Measurements from ENCODE around the gene NR0B2. TPM values are rescaled to one million over a fixed set of nuclear protein-coding genes. Genes with fewer than 3 reads are reported as not detected.

NR0B2 gene
- total RNA-seq, 1 experiment from 2014 or later: not detected

DNA sequence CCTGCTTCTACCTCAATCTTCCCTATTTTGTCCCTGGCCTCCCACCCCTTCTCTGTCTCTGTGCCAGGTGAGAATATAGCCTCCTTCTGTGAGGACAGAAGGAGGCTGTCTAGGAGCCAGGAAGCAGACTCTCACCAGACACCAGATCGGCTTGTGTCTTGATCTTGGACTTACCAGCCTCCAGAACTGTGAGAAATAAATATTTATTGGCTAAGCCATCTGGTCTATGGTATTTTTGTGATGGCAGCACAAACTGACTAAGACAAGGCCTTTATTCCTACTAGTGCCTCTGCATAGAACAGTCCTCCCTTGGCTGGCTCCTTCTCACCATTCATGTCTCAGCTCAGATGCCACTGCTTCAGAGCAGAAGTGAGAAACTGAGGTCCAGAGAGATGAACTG is 25.5 kb downstream of the NR0B2 start:
- Histone ChIP-seq H3K4me2 (ENCODE audit: low read length) (no peak overlapping the region), H3K27ac (ENCODE audit: low read depth, low read length) (no peak overlapping the region), H3K4me3 (replicated peaks in 1 of 2; ENCODE audit: low read depth in 1 of 2, low read length in 2 of 2) (no peak overlapping the region), H3K4me1 (ENCODE audit: control insufficient read depth in 1 of 2, insufficient read depth in 2 of 2, low read length in 2 of 2) (peaks cover 4 to 19% of the 10 kb centered on the region in 2 experiments; a peak in 3 of 4 replicates), H3K79me2 (ENCODE audit: insufficient read depth, low read length) (peaks cover 43% of the 10 kb centered on the region), H3K9me2 (ENCODE audit: insufficient read depth) (no peaks in the 10 kb centered on the region), H3K36me3 (ENCODE audit: control insufficient read depth in 1 of 2, insufficient read depth in 2 of 2, low read length in 2 of 2) (peaks cover 34 to 52% of the 10 kb centered on the region in 2 experiments), H2AFZ (ENCODE audit: low read depth, low read length, poor library complexity, severe bottlenecking) (no peak overlapping the region), H3K27me3 (ENCODE audit: insufficient read depth, low read length) (no peaks in the 10 kb centered on the region), H3K9ac (ENCODE audit: low read length) (no peak overlapping the region), H3K9me3 (ENCODE audit: control insufficient read depth in 1 of 2, insufficient read depth in 1 of 2, low read depth in 1 of 2, low read length in 2 of 2) (no peaks in the 10 kb centered on the region), H4K20me1 (ENCODE audit: insufficient read depth) (peaks cover 2% of the 10 kb centered on the region; the same call in 1 of the 2 replicates)
- POLR2A ChIA-PET: interaction anchor here (1.5 kb wide), 1 partner anchor 12 kb away, joined by 6 read pairs; the partner anchor contains the start of gene GPATCH3
- TF ChIP-seq EZH2phosphoT487 (IDR thresholded peaks at IDR 0.05; ENCODE audit: borderline replicate concordance) (no peak), YY1 (IDR thresholded peaks at IDR 0.05; ENCODE audit: extremely low read depth, insufficient replicate concordance, low read depth, low read length) (no peak), SIN3A (IDR thresholded peaks at IDR 0.05; ENCODE audit: low read depth) (no peak), TCF7L2 (IDR thresholded peaks at IDR 0.05; ENCODE audit: borderline replicate concordance, extremely low read depth, insufficient read depth, insufficient read length) (no peak), SRF (IDR thresholded peaks at IDR 0.05; ENCODE audit: low read depth) (no peak), RAD21 (IDR thresholded peaks at IDR 0.05; ENCODE audit: low read depth) (no peak), EGR1 (IDR thresholded peaks at IDR 0.05; ENCODE audit: low read depth) (no peak), SP1 (IDR thresholded peaks at IDR 0.05; ENCODE audit: low read depth) (no peak), POLR2A (IDR thresholded peaks at IDR 0.05; ENCODE audit: borderline replicate concordance, extremely low read depth, insufficient read depth, insufficient read length) (no peak), POLR2AphosphoS5 (IDR thresholded peaks at IDR 0.05; ENCODE audit: low read depth, low read length) (no peak)
- TF ChIP-seq, protein P1, sequence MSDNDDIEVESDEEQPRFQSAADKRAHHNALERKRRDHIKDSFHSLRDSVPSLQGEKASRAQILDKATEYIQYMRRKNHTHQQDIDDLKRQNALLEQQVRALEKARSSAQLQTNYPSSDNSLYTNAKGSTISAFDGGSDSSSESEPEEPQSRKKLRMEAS (IDR thresholded peaks at IDR 0.05): no peak
- TF ChIP-seq, protein P2, sequence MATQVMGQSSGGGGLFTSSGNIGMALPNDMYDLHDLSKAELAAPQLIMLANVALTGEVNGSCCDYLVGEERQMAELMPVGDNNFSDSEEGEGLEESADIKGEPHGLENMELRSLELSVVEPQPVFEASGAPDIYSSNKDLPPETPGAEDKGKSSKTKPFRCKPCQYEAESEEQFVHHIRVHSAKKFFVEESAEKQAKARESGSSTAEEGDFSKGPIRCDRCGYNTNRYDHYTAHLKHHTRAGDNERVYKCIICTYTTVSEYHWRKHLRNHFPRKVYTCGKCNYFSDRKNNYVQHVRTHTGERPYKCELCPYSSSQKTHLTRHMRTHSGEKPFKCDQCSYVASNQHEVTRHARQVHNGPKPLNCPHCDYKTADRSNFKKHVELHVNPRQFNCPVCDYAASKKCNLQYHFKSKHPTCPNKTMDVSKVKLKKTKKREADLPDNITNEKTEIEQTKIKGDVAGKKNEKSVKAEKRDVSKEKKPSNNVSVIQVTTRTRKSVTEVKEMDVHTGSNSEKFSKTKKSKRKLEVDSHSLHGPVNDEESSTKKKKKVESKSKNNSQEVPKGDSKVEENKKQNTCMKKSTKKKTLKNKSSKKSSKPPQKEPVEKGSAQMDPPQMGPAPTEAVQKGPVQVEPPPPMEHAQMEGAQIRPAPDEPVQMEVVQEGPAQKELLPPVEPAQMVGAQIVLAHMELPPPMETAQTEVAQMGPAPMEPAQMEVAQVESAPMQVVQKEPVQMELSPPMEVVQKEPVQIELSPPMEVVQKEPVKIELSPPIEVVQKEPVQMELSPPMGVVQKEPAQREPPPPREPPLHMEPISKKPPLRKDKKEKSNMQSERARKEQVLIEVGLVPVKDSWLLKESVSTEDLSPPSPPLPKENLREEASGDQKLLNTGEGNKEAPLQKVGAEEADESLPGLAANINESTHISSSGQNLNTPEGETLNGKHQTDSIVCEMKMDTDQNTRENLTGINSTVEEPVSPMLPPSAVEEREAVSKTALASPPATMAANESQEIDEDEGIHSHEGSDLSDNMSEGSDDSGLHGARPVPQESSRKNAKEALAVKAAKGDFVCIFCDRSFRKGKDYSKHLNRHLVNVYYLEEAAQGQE (IDR thresholded peaks at IDR 0.05; ENCODE audit: low read depth): no peak
- no peak for ATAC-seq
- intact Hi-C loops (cut with micrococcal nuclease): no loop called here
- BruUV-seq (replicated peaks): no TSS peak
- no peak for DNase-seq (ENCODE audit: low read depth, low spot score)
- RAD21 ChIA-PET (ENCODE audit: low non-redundant PET in 1 of 2, low total read pairs in 2 of 2, uncharacterized antibody in 2 of 2, unreplicated experiment in 2 of 2): no interaction called here
- CTCF ChIA-PET: interaction anchor here (0.7 to 1.1 kb wide), 2 partner anchors 9 to 286 kb away, joined by 3 read pairs; no protein-coding TSS in a partner anchor
